ENCODE measurements around the gene MAFG. TPM values are rescaled to one million over a fixed set of nuclear protein-coding genes. Genes with fewer than 3 reads are reported as not detected.
A peak's percentile ranks its signal among the peaks of the same experiment; 100 is the strongest.

Gene MAFG
- total and polyA plus RNA-seq, 9 of the 15 experiments (the other 6 are each of a cell fraction or from before 2014, with no cell fraction given), result 1.1 to 58.1 (median 24.9) TPM

GRCh38 chr17:81917565-81918332 is 9.8 kb downstream of the MAFG start, which contains the start of gene SIRT7 (continued):
- TF ChIP-seq, protein P1, sequence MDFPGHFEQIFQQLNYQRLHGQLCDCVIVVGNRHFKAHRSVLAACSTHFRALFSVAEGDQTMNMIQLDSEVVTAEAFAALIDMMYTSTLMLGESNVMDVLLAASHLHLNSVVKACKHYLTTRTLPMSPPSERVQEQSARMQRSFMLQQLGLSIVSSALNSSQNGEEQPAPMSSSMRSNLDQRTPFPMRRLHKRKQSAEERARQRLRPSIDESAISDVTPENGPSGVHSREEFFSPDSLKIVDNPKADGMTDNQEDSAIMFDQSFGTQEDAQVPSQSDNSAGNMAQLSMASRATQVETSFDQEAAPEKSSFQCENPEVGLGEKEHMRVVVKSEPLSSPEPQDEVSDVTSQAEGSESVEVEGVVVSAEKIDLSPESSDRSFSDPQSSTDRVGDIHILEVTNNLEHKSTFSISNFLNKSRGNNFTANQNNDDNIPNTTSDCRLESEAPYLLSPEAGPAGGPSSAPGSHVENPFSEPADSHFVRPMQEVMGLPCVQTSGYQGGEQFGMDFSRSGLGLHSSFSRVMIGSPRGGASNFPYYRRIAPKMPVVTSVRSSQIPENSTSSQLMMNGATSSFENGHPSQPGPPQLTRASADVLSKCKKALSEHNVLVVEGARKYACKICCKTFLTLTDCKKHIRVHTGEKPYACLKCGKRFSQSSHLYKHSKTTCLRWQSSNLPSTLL (IDR thresholded peaks at IDR 0.05), result no peak
- TF ChIP-seq SREBF1 (IDR thresholded peaks at IDR 0.05; ENCODE audit: borderline replicate concordance, low read depth, low read length) (no peak), ZNF717 (CRISPR knock-in tag; IDR thresholded peaks at IDR 0.05) (no peak), ZNF277 (CRISPR knock-in tag; IDR thresholded peaks at IDR 0.05; ENCODE audit: borderline replicate concordance) (no peak), BCL6 (CRISPR knock-in tag; IDR thresholded peaks at IDR 0.05) (no peak), ZEB2 (IDR thresholded peaks at IDR 0.05) (no peak), ZNF224 (CRISPR knock-in tag; IDR thresholded peaks at IDR 0.05) (no peak), C11orf30 (IDR thresholded peaks at IDR 0.05; ENCODE audit: low read depth) (no peak; the same call in 1 of the 2 replicates), ZNF3 (CRISPR knock-in tag; IDR thresholded peaks at IDR 0.05) (no peak), SAP30 (IDR thresholded peaks at IDR 0.05; ENCODE audit: borderline replicate concordance, insufficient read depth, low read depth, low read length, poor library complexity, severe bottlenecking) (peak; percentile 73), XRCC3 (IDR thresholded peaks at IDR 0.05) (no peak), PML (IDR thresholded peaks at IDR 0.05; ENCODE audit: low read length) (0 out of 2 replicates have a peak, but pooled peaks have one; percentile 31), CREB1 (IDR thresholded peaks at IDR 0.05) (no peak), CREB1 (CRISPR knock-in tag; IDR thresholded peaks at IDR 0.05) (no peak), HMGN3 (IDR thresholded peaks at IDR 0.05; ENCODE audit: borderline replicate concordance, extremely low read depth, insufficient read length, low read depth, low read length) (peak; percentile 92), FOXK2 (conservative IDR thresholded peaks at IDR 0.05 in 1 of 2, IDR thresholded peaks at IDR 0.05 in 1 of 2; ENCODE audit: low read depth in 2 of 2) (no peak), CBFB (CRISPR knock-in tag; IDR thresholded peaks at IDR 0.05) (no peak), GTF2A2 (tag; IDR thresholded peaks at IDR 0.05) (no peak)
- TF ChIP-seq, protein P2, sequence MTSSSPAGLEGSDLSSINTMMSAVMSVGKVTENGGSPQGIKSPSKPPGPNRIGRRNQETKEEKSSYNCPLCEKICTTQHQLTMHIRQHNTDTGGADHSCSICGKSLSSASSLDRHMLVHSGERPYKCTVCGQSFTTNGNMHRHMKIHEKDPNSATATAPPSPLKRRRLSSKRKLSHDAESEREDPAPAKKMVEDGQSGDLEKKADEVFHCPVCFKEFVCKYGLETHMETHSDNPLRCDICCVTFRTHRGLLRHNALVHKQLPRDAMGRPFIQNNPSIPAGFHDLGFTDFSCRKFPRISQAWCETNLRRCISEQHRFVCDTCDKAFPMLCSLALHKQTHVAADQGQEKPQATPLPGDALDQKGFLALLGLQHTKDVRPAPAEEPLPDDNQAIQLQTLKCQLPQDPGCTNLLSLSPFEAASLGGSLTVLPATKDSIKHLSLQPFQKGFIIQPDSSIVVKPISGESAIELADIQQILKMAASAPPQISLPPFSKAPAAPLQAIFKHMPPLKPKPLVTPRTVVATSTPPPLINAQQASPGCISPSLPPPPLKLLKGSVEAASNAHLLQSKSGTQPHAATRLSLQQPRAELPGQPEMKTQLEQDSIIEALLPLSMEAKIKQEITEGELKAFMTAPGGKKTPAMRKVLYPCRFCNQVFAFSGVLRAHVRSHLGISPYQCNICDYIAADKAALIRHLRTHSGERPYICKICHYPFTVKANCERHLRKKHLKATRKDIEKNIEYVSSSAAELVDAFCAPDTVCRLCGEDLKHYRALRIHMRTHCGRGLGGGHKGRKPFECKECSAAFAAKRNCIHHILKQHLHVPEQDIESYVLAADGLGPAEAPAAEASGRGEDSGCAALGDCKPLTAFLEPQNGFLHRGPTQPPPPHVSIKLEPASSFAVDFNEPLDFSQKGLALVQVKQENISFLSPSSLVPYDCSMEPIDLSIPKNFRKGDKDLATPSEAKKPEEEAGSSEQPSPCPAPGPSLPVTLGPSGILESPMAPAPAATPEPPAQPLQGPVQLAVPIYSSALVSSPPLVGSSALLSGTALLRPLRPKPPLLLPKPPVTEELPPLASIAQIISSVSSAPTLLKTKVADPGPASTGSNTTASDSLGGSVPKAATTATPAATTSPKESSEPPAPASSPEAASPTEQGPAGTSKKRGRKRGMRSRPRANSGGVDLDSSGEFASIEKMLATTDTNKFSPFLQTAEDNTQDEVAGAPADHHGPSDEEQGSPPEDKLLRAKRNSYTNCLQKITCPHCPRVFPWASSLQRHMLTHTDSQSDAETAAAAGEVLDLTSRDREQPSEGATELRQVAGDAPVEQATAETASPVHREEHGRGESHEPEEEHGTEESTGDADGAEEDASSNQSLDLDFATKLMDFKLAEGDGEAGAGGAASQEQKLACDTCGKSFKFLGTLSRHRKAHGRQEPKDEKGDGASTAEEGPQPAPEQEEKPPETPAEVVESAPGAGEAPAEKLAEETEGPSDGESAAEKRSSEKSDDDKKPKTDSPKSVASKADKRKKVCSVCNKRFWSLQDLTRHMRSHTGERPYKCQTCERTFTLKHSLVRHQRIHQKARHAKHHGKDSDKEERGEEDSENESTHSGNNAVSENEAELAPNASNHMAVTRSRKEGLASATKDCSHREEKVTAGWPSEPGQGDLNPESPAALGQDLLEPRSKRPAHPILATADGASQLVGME (CRISPR knock-in tag; IDR thresholded peaks at IDR 0.05), result 0 out of 2 replicates have a peak, but pooled peaks have one; percentile 66
